C4-2B (cell line): ENCODE results near the gene PPP2R5C.

Experiments used
- ZFX ChIP-seq: fragments of 450-650 bp; IDR thresholded peaks from 2 replicates; pipeline ENCODE4 v1.6.1; 2017
- TF ChIP-seq, protein P1 (sequence below): fragments of 450-650 bp; conservative IDR thresholded peaks from 2 replicates; pipeline ENCODE4 v1.5.1; 2017; ENCODE audit warnings: mild to moderate bottlenecking

DNA sequence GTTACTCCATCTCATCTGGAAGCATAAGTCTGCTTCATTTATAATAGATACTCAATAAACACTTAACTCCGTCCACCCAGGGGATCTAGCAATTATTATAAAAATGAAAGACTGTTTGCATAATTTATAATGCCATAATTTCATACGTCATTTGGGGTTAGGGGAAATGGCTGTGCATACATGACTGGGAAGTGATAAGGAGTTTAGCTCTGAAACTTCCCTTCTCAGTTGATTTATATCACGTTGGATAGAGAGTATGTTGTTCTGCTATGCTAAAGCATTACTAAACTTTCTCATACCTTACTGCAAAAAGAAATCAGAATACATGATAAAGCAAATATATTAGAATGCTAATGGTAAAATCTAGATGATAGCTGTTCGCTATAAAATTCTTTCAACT lies 112.5 kb downstream of the PPP2R5C start:
- TF ChIP-seq, protein P1, sequence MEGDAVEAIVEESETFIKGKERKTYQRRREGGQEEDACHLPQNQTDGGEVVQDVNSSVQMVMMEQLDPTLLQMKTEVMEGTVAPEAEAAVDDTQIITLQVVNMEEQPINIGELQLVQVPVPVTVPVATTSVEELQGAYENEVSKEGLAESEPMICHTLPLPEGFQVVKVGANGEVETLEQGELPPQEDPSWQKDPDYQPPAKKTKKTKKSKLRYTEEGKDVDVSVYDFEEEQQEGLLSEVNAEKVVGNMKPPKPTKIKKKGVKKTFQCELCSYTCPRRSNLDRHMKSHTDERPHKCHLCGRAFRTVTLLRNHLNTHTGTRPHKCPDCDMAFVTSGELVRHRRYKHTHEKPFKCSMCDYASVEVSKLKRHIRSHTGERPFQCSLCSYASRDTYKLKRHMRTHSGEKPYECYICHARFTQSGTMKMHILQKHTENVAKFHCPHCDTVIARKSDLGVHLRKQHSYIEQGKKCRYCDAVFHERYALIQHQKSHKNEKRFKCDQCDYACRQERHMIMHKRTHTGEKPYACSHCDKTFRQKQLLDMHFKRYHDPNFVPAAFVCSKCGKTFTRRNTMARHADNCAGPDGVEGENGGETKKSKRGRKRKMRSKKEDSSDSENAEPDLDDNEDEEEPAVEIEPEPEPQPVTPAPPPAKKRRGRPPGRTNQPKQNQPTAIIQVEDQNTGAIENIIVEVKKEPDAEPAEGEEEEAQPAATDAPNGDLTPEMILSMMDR, result no peak
- TF ChIP-seq ZFX, result no peak
